Adrenal gland (tissue), 5 donors: ENCODE measurements around the gene DNAL1.
A peak's percentile ranks its signal among the peaks of the same experiment; 100 is the strongest.

Experiments
- CTCF ChIP-seq, 6 experiments: fragments of 450-650 bp in 4 of 6; fragments of 200-600 bp in 2 of 6; sonication (generic) in 1 of 6; IDR thresholded peaks; 1 replicate in 5 of 6; 2 replicates in 1 of 6; pipeline versions ENCODE4 v1.5.1 to v1.8.0; 2016 to 2021; ENCODE audit warnings: antibody characterized with exemption in 6 of 6, mild to moderate bottlenecking in 2 of 6, moderate library complexity in 1 of 6
- POLR2A ChIP-seq, 2 donors: fragments of 450-650 bp; IDR thresholded peaks; one replicate each; pipeline ENCODE4 v1.6.1; 2017; ENCODE audit warnings: antibody characterized with exemption in 2 of 2, mild to moderate bottlenecking in 2 of 2, moderate library complexity in 1 of 2
- donor health status: DM: no; HTN: no; CAD: no.

- TF ChIP-seq CTCF (IDR thresholded peaks at IDR 0.05) (no peak), POLR2A (IDR thresholded peaks at IDR 0.05) (peak in 1 of 2 donors; percentile 15)
Observed at GRCh38 chr14:73717711-73718417, 73.1 kb downstream of the DNAL1 start.
